ENCODE results near the gene MBP.

Gene MBP

GRCh38 chr18:77076111-77076510, 56.5 kb downstream of the MBP start:
- TF ChIP-seq, protein P1, sequence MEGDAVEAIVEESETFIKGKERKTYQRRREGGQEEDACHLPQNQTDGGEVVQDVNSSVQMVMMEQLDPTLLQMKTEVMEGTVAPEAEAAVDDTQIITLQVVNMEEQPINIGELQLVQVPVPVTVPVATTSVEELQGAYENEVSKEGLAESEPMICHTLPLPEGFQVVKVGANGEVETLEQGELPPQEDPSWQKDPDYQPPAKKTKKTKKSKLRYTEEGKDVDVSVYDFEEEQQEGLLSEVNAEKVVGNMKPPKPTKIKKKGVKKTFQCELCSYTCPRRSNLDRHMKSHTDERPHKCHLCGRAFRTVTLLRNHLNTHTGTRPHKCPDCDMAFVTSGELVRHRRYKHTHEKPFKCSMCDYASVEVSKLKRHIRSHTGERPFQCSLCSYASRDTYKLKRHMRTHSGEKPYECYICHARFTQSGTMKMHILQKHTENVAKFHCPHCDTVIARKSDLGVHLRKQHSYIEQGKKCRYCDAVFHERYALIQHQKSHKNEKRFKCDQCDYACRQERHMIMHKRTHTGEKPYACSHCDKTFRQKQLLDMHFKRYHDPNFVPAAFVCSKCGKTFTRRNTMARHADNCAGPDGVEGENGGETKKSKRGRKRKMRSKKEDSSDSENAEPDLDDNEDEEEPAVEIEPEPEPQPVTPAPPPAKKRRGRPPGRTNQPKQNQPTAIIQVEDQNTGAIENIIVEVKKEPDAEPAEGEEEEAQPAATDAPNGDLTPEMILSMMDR (IDR thresholded peaks at IDR 0.05; ENCODE audit: low read depth, low read length): no peak
- TF ChIP-seq MAX (IDR thresholded peaks at IDR 0.05; ENCODE audit: low read depth, low read length): no peak
- TF ChIP-seq MYC (IDR thresholded peaks at IDR 0.05; ENCODE audit: low read depth, low read length): no peak
- no peak for TF ChIP-seq POLR2A (IDR thresholded peaks at IDR 0.05; ENCODE audit: extremely low read depth, insufficient read length)
- H3K4me3 ChIP-seq (ENCODE audit: low read depth, low read length): no peak overlapping the region

DNA sequence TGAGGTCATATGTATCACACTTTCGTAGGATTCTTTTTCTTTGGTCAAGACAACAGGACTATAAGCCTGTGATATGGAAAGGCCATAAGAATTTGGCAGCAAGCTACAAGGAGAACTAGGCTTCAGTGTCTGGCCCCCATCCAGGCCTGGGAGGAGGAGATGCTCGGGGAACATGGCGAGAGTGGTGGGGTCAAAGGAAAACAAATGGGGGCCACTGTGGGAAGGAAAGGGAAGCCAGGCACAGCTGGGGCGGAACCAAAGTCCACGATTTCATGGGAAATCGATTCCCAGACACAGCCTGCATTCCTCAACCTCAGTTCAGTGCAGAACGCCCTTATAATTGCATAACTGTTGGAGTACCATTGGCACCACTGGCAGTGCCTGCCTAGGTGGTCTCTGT, 58.2 kb downstream of the MBP start:
- H3K4me3 ChIP-seq (ENCODE audit: low read depth, low read length): no peak overlapping the region
- DNase-seq (ENCODE audit: low read depth): no peak
- TF ChIP-seq POLR2A (IDR thresholded peaks at IDR 0.05; ENCODE audit: extremely low read depth, insufficient read length) (no peak), MAX (IDR thresholded peaks at IDR 0.05; ENCODE audit: low read depth, low read length) (no peak), MYC (IDR thresholded peaks at IDR 0.05; ENCODE audit: low read depth, low read length) (no peak)
- TF ChIP-seq, protein P1 (IDR thresholded peaks at IDR 0.05; ENCODE audit: low read depth, low read length): no peak

More at GRCh38 chr18:77076111-77076510, 56.5 kb downstream of the MBP start:
- DNase-seq (ENCODE audit: low read depth): no peak

DNA sequence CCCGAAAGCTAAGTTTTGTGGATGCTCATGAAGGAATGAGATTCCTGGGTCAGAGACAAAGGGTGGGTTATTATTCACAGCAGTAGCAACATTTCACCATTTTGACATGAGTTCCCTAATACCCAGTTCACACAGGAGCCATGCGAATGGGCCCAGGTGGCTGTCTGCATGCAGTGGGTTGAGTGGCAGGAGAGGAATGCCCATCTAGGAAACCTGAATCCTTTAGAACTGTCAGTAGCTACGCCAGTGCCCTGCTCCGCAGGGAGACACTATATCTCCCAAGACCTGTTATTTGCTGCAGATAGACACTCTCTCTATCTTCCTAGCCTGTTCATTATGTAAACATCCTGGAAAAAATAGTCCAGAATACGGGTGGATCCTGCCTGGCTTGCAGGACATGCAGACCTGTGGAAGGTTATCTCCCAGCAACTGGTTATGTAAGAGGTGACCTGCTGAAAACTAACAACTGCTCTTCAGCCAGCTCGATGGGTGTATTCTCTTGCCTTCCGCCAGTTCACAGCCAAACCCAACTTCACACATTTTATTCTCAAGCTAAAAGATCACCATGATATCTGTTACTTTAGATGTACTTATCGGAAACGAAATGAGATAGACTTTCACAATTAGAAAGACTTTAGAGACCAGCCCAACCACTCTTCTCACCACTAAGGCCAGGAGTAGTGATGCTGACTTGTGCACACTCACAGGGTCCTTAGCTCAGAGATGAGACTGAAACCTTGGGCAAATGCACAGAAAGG, 59.1 kb downstream of the MBP start:
- no peak for TF ChIP-seq MYC (IDR thresholded peaks at IDR 0.05; ENCODE audit: low read depth, low read length)
- TF ChIP-seq MAX (IDR thresholded peaks at IDR 0.05; ENCODE audit: low read depth, low read length): no peak
- no peak overlapping the region for H3K4me3 ChIP-seq (ENCODE audit: low read depth, low read length)
- DNase-seq (ENCODE audit: low read depth): no peak

DNA sequence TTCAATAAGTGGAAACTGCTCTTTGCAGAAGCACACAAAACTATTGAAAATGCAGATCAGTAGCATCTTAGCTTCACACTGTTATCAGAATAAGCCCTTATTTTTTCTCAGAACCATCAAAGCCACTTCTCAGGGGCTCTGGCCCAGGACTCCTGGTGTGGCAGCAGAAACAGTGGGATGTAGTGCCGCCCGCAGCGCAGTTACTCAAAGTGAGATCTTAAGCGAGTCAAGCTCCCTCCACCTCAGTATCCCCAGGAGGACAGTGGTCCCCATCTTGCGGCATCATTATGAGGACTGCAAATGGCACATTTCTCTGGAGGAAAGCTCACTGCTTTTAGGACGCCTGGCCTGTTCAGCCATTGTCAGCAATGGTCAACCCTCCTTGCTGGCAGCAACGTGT, 60.0 kb downstream of the MBP start:
- TF ChIP-seq MAX (IDR thresholded peaks at IDR 0.05; ENCODE audit: low read depth, low read length): no peak
- TF ChIP-seq POLR2A (IDR thresholded peaks at IDR 0.05; ENCODE audit: extremely low read depth, insufficient read length): no peak
- no peak for TF ChIP-seq MYC (IDR thresholded peaks at IDR 0.05; ENCODE audit: low read depth, low read length)
- TF ChIP-seq, protein P1 (IDR thresholded peaks at IDR 0.05; ENCODE audit: low read depth, low read length): no peak
- DNase-seq (ENCODE audit: low read depth): no peak

GRCh38 chr18:77071711-77072292, 60.8 kb downstream of the MBP start:
- no peak overlapping the region for H3K4me3 ChIP-seq (ENCODE audit: low read depth, low read length)
- no peak for DNase-seq (ENCODE audit: low read depth)
- no peak for TF ChIP-seq MAX (IDR thresholded peaks at IDR 0.05; ENCODE audit: low read depth, low read length)
- TF ChIP-seq MYC (IDR thresholded peaks at IDR 0.05; ENCODE audit: low read depth, low read length): no peak
- TF ChIP-seq, protein P1 (IDR thresholded peaks at IDR 0.05; ENCODE audit: low read depth, low read length): no peak
- no peak for TF ChIP-seq POLR2A (IDR thresholded peaks at IDR 0.05; ENCODE audit: extremely low read depth, insufficient read length)

More for the DNA sequence above, 60.0 kb downstream of the MBP start:
- H3K4me3 ChIP-seq (ENCODE audit: low read depth, low read length): no peak overlapping the region

GRCh38 chr18:77071061-77071460, 61.5 kb downstream of the MBP start:
- DNase-seq (ENCODE audit: low read depth): no peak
- no peak overlapping the region for H3K4me3 ChIP-seq (ENCODE audit: low read depth, low read length)
- TF ChIP-seq, protein P1 (IDR thresholded peaks at IDR 0.05; ENCODE audit: low read depth, low read length): no peak
- TF ChIP-seq MYC (IDR thresholded peaks at IDR 0.05; ENCODE audit: low read depth, low read length): no peak
- TF ChIP-seq POLR2A (IDR thresholded peaks at IDR 0.05; ENCODE audit: extremely low read depth, insufficient read length): no peak
- no peak for TF ChIP-seq MAX (IDR thresholded peaks at IDR 0.05; ENCODE audit: low read depth, low read length)
